ENCODE measurements around the gene PCDHGA2.

Gene PCDHGA2

DNA sequence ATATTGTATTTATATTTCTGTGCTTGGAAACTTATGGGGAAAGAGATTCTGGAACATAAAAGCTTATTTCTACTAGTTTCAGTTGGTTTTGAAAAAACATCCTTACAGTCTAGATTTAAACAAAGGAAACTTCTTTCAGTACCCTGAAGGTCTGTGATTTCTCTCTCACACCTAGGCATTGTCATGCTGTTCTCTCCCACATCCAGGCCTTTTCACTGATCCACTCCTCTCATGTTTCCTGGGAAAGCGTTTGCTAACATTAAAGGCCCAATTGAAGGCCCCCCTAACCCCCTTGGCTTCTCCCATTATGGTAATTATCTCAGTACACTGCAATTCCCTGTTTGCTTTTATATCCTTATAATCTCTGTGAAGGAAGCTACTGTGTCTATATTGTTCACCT lies 4.2 kb downstream of the PCDHGA2 start:
- H3K36me3 ChIP-seq (ENCODE audit: control insufficient read depth in 2 of 2, insufficient read depth in 1 of 2, low read length in 2 of 2), result no peaks in the 10 kb centered on the region
- H3K4me1 ChIP-seq (ENCODE audit: control insufficient read depth, insufficient read depth, low read length), result no peaks in the 10 kb centered on the region
- ChIA-PET POLR2A (no interaction called here), CTCF (interaction anchor here (0.6 to 3.3 kb wide), 16 partner anchors 9 to 484 kb away, joined by 3 to 21 read pairs (median 4); partner anchors contain the start of genes PCDHGA1, PCDHGA5, PCDHGB5 and TAF7)
- no peak overlapping the region for H3K27ac ChIP-seq (ENCODE audit: extremely low read depth, low read depth, low read length)
- TF ChIP-seq ZBTB17 (tag by site-specific recombination; IDR thresholded peaks at IDR 0.05), result no peak
- TF ChIP-seq, protein P1, sequence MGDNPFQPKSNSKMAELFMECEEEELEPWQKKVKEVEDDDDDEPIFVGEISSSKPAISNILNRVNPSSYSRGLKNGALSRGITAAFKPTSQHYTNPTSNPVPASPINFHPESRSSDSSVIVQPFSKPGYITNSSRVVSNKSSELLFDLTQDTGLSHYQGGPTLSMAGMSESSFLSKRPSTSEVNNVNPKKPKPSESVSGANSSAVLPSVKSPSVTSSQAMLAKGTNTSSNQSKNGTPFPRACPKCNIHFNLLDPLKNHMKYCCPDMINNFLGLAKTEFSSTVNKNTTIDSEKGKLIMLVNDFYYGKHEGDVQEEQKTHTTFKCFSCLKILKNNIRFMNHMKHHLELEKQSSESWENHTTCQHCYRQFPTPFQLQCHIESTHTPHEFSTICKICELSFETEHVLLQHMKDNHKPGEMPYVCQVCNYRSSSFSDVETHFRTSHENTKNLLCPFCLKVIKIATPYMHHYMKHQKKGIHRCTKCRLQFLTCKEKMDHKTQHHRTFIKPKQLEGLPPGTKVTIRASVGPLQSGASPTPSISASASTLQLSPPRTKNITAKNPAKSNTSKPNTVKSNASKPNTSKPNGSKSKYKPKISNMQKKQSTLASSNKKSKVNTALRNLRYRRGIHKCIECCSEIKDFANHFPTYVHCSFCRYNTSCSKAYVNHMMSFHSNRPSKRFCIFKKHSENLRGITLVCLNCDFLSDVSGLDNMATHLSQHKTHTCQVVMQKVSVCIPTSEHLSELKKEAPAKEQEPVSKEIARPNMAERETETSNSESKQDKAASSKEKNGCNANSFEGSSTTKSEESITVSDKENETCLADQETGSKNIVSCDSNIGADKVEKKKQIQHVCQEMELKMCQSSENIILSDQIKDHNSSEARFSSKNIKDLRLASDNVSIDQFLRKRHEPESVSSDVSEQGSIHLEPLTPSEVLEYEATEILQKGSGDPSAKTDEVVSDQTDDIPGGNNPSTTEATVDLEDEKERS (tag by site-specific recombination; IDR thresholded peaks at IDR 0.05), result no peak
- TF ChIP-seq PRDM1 (tag by site-specific recombination; IDR thresholded peaks at IDR 0.05), result no peak
- no peak for TF ChIP-seq ZNF211 (tag by site-specific recombination; IDR thresholded peaks at IDR 0.05; ENCODE audit: low read depth)
- no peak for TF ChIP-seq ZNF549 (tag by site-specific recombination; IDR thresholded peaks at IDR 0.05)
- TF ChIP-seq ZNF37A (tag by site-specific recombination; IDR thresholded peaks at IDR 0.05), result no peak
- TF ChIP-seq, protein P2, sequence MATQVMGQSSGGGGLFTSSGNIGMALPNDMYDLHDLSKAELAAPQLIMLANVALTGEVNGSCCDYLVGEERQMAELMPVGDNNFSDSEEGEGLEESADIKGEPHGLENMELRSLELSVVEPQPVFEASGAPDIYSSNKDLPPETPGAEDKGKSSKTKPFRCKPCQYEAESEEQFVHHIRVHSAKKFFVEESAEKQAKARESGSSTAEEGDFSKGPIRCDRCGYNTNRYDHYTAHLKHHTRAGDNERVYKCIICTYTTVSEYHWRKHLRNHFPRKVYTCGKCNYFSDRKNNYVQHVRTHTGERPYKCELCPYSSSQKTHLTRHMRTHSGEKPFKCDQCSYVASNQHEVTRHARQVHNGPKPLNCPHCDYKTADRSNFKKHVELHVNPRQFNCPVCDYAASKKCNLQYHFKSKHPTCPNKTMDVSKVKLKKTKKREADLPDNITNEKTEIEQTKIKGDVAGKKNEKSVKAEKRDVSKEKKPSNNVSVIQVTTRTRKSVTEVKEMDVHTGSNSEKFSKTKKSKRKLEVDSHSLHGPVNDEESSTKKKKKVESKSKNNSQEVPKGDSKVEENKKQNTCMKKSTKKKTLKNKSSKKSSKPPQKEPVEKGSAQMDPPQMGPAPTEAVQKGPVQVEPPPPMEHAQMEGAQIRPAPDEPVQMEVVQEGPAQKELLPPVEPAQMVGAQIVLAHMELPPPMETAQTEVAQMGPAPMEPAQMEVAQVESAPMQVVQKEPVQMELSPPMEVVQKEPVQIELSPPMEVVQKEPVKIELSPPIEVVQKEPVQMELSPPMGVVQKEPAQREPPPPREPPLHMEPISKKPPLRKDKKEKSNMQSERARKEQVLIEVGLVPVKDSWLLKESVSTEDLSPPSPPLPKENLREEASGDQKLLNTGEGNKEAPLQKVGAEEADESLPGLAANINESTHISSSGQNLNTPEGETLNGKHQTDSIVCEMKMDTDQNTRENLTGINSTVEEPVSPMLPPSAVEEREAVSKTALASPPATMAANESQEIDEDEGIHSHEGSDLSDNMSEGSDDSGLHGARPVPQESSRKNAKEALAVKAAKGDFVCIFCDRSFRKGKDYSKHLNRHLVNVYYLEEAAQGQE (tag by site-specific recombination; IDR thresholded peaks at IDR 0.05), result no peak
- no peak for TF ChIP-seq SALL2 (tag by site-specific recombination; IDR thresholded peaks at IDR 0.05; ENCODE audit: borderline replicate concordance)
- TF ChIP-seq ZNF404 (tag by site-specific recombination; IDR thresholded peaks at IDR 0.05), result no peak
- TF ChIP-seq ZNF350 (tag by site-specific recombination; IDR thresholded peaks at IDR 0.05), result no peak
- no peak for TF ChIP-seq ZNF426 (tag by site-specific recombination; IDR thresholded peaks at IDR 0.05)
- TF ChIP-seq KLF7 (tag by site-specific recombination; IDR thresholded peaks at IDR 0.05; ENCODE audit: borderline replicate concordance), result no peak
- TF ChIP-seq MYNN (tag by site-specific recombination; IDR thresholded peaks at IDR 0.05; ENCODE audit: borderline replicate concordance), result no peak
- TF ChIP-seq REPIN1 (tag by site-specific recombination; IDR thresholded peaks at IDR 0.05; ENCODE audit: low read depth), result no peak
- no peak for TF ChIP-seq ZNF629 (tag by site-specific recombination; IDR thresholded peaks at IDR 0.05)
- no peak for TF ChIP-seq SP7 (tag by site-specific recombination; IDR thresholded peaks at IDR 0.05)
- TF ChIP-seq, protein P3, sequence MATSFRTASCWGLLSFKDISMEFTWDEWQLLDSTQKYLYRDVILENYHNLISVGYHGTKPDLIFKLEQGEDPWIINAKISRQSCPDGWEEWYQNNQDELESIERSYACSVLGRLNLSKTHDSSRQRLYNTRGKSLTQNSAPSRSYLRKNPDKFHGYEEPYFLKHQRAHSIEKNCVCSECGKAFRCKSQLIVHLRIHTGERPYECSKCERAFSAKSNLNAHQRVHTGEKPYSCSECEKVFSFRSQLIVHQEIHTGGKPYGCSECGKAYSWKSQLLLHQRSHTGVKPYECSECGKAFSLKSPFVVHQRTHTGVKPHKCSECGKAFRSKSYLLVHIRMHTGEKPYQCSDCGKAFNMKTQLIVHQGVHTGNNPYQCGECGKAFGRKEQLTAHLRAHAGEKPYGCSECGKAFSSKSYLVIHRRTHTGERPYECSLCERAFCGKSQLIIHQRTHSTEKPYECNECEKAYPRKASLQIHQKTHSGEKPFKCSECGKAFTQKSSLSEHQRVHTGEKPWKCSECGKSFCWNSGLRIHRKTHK (tag by site-specific recombination; IDR thresholded peaks at IDR 0.05), result no peak
- no peak for TF ChIP-seq ZNF596 (tag by site-specific recombination; IDR thresholded peaks at IDR 0.05)
- no peak for TF ChIP-seq ZNF157 (tag by site-specific recombination; IDR thresholded peaks at IDR 0.05)
- H3K4me3 ChIP-seq (ENCODE audit: low read depth, low read length), result no peak overlapping the region
- H3K9me3 ChIP-seq (ENCODE audit: control insufficient read depth, insufficient read depth, low read depth, low read length), result no peaks in the 10 kb centered on the region

Measured in HEK293 (cell line).